DOHH2 (cell line): Measurements from ENCODE around the gene EFL1.

ENCODE experiments used
- CTCF ChIP-seq: fragments of 200-600 bp; sonication (generic); IDR thresholded peaks from one replicate; pipeline ENCODE4 v1.5.1; 2014; ENCODE audit warnings: antibody characterized with exemption, mild to moderate bottlenecking, low read depth, low read length; ENCODE audit not compliant: poor library complexity, severe bottlenecking
- EZH2phosphoT487 ChIP-seq: fragments of 200-600 bp; sonication (generic); IDR thresholded peaks from 2 replicates; pipeline ENCODE4 v1.6.1; 2017; ENCODE audit warnings: borderline replicate concordance, mild to moderate bottlenecking, antibody characterized with exemption, low read length, moderate library complexity, mixed read lengths

DNA sequence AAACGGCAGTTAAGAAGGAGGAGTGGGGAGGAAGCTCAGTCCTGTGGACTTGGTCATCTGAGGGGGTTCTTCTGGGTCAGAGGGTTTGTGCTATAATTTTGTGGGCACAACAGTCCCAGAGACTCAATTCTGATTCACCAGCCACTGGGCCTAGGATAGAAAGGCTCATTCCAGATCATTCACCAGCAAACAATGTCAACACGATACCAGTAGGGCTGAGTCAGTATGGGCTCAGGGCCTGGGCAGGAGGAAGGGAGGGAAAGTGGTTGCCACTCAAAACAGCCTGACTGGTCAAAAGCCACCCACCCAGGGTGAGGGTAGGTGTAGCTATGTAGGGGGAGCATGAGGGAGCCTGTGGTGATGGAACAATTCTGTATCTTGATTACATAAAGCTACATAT, 129.8 kb downstream of the EFL1 start:
- TF ChIP-seq CTCF (no peak), EZH2phosphoT487 (no peak)
